ENCODE results near the gene GTF2A1L. TPM values are rescaled to one million over a fixed set of nuclear protein-coding genes. Genes with fewer than 3 reads are reported as not detected.

The GTF2A1L gene
- total RNA-seq, 1 donor from 2014 or later, result not detected

- no peak for DNase-seq
- H3K4me1 ChIP-seq, result peaks cover 17% of the 10 kb centered on the region
- no peaks in the 10 kb centered on the region for H3K9me3 ChIP-seq (replicated peaks)
- H3K4me3 ChIP-seq, result no peak overlapping the region
- H3K27ac ChIP-seq (replicated peaks), result no peak overlapping the region
- H3K27me3 ChIP-seq (ENCODE audit: low read depth), result no peaks in the 10 kb centered on the region
- intact Hi-C loops (cut with micrococcal nuclease), result no loop called here
- H3K36me3 ChIP-seq, result no peaks in the 10 kb centered on the region
- TF ChIP-seq CTCF (IDR thresholded peaks at IDR 0.05; ENCODE audit: borderline replicate concordance), result no peak
Observed at GRCh38 chr2:48725696-48726494, 108.2 kb downstream of the GTF2A1L start.

GRCh38 chr2:48727560-48727959 is 109.9 kb downstream of the GTF2A1L start:
- Histone ChIP-seq H3K27me3 (ENCODE audit: low read depth) (no peaks in the 10 kb centered on the region), H3K4me3 (no peak overlapping the region), H3K36me3 (no peaks in the 10 kb centered on the region), H3K4me1 (peaks cover 17% of the 10 kb centered on the region), H3K9me3 (replicated peaks) (no peaks in the 10 kb centered on the region), H3K27ac (replicated peaks) (no peak overlapping the region)
- TF ChIP-seq CTCF (IDR thresholded peaks at IDR 0.05; ENCODE audit: borderline replicate concordance), result no peak
- DNase-seq, result no peak
- intact Hi-C loops (cut with micrococcal nuclease), result no loop called here

- intact Hi-C loops (cut with micrococcal nuclease), result no loop called here
- Histone ChIP-seq H3K27ac (replicated peaks) (no peak overlapping the region), H3K9me3 (replicated peaks) (no peaks in the 10 kb centered on the region), H3K4me3 (no peak overlapping the region), H3K27me3 (ENCODE audit: low read depth) (no peaks in the 10 kb centered on the region), H3K36me3 (no peaks in the 10 kb centered on the region), H3K4me1 (peaks cover 17% of the 10 kb centered on the region)
- no peak for DNase-seq
- no peak for TF ChIP-seq CTCF (IDR thresholded peaks at IDR 0.05; ENCODE audit: borderline replicate concordance)
Observed at GRCh38 chr2:48728295-48728694, 110.6 kb downstream of the GTF2A1L start.

- Histone ChIP-seq H3K4me1 (peaks cover 17% of the 10 kb centered on the region), H3K36me3 (no peaks in the 10 kb centered on the region), H3K27me3 (ENCODE audit: low read depth) (no peaks in the 10 kb centered on the region), H3K4me3 (no peak overlapping the region), H3K9me3 (replicated peaks) (no peaks in the 10 kb centered on the region), H3K27ac (replicated peaks) (no peak overlapping the region)
- DNase-seq, result no peak
- no peak for TF ChIP-seq CTCF (IDR thresholded peaks at IDR 0.05; ENCODE audit: borderline replicate concordance)
- intact Hi-C loops (cut with micrococcal nuclease), result no loop called here
Observed at GRCh38 chr2:48728840-48729239, 111.2 kb downstream of the GTF2A1L start.

Other genes starting within 250 kb of the GTF2A1L start
- 10.8 TPM for gene PPP1R21, start 177.1 kb upstream of the GTF2A1L start, total RNA-seq
- 6.9 TPM for gene STON1, start 87.7 kb upstream of the GTF2A1L start, total RNA-seq
- gene LHCGR, start 137.9 kb downstream of the GTF2A1L start, total RNA-seq, result 0.16 TPM